IPS-NIHi11 (cell line): Measurements from ENCODE around the gene KCNQ1.
"Not testable (repeated sequence)": the region's sequence is repeated elsewhere in the genome, so short reads cannot be mapped to it uniquely, and the experiment has no call there.

Experiments
- DNase-seq: peaks from one replicate; pipeline ENCODE4 v3.0.0; 2012; ENCODE audit warnings: mixed read lengths, low spot score

KCNQ1 gene

GRCh38 chr11:2474059-2474901, 29.5 kb downstream of the KCNQ1 start:
- no peak for DNase-seq

DNA sequence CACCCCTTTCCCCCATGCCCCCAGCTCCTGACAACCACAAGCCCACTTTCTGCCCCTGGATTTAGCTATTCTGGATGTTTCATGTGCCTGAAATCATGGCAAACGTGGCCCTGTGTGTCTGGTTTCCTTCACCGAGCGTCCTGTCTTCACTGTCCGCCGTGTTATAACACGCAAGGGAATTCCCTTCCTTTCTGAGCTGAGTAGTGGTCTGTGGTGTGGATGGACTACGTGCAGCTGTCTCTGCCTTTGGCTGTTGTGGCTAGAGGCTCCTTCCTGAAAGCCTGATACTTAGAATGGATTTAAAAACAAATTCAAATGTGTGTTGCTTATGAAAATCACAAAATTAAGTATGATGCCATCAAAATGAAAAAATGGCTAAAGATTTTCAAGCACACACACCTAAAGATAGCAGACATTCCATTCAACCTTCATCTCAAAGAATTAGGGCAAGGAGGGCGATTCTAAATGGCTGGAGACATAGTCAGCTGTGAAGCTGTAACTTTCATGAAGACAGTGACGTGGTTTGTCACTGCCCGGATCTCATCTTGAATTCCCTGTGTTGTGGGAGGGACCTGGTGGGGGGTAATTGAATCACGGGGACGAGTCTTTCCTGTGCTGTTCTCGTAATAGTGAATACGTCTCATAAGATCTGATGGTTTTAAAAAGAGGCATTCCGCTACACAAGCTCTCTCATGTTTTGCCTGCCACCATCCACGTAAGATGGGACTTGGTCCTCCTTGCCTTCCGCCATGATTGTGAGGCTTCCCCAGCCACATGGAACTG, 30.5 kb downstream of the KCNQ1 start:
- DNase-seq, result no peak

- DNase-seq, result no peak
Measured at GRCh38 chr11:2477254-2477653, 32.4 kb downstream of the KCNQ1 start.

GRCh38 chr11:2477936-2478335, 33.1 kb downstream of the KCNQ1 start:
- DNase-seq, result no peak

DNA sequence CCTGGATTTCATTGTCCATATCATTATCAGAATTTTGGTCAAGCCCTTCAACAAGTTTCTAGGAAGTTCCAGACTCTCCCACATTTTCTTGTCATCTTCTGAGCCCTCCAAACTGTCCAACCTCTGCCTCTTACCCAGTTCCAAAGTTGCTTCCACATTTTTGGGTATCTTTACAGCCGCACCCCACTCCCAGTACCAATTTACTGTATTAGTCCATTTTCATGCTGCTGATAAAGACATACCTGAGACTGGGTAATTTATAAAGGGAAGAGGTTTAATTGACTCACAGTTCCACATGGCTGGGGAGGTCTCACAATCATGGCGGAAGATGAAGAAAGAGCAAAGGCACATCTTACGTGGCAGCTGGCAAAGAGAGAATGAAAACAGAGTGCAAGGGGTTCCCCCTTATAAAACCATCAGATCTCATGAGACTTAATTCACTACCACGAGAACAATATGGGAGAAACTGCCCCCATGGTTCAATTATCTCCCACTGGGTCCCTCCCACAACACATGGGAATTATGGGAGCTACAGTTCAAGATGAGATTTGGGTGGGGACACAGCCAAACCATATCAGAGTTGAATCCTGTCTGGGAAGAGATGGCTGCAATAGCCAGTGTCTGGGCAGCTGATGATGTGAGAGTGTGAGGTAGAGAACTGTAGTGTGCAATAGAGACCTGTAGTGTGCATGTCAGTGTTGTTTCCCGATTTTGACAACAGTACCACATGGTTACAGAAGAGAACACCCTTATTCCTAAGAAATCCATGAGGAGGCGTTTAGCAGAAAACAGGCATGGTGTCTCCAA, 35.5 kb downstream of the KCNQ1 start:
- DNase-seq, result not testable (repeated sequence)

GRCh38 chr11:2480874-2481220, 36.0 kb downstream of the KCNQ1 start:
- DNase-seq, result no peak

GRCh38 chr11:2481253-2481652, 36.4 kb downstream of the KCNQ1 start:
- DNase-seq, result no peak

DNA sequence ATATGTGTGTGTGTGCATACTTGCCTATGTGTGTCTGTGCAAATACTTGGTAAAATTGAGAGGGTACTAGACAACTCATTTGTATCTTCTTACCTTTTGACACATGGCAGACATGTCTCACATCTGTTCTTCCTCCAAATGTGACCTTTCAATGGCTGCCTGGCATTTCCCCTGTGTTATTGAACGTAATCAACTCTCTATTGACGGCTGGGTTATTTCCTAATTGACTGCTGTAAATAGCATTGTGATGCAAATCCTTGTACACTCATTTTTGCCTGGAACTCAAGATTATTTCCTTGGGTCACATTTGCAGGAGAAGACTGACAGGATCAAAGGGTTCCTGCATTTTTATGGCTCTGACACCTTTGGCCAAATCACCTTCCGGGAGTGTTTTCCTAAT, 37.4 kb downstream of the KCNQ1 start:
- DNase-seq, result no peak

DNA sequence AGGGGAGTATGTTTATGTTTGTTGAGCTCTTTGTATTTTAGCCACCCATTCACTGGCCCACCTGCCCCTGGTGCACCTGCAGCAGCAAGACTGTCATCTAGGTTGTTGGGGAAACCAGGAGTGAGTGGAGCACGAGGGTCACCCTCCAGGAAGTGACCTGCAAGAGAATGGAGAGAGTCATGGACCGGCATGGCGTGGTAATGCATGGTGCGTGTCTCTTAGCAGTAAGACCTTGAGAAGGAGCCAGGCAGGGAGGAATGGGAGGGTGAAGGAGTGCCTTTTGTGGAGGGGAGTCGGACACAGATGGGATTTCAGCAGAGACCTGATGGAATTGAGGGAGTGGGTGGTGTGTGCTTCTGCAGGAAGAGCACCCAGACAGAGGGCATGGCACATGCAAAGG, 37.9 kb downstream of the KCNQ1 start:
- no peak for DNase-seq

GRCh38 chr11:2483426-2483825, 38.6 kb downstream of the KCNQ1 start:
- no peak for DNase-seq

DNA sequence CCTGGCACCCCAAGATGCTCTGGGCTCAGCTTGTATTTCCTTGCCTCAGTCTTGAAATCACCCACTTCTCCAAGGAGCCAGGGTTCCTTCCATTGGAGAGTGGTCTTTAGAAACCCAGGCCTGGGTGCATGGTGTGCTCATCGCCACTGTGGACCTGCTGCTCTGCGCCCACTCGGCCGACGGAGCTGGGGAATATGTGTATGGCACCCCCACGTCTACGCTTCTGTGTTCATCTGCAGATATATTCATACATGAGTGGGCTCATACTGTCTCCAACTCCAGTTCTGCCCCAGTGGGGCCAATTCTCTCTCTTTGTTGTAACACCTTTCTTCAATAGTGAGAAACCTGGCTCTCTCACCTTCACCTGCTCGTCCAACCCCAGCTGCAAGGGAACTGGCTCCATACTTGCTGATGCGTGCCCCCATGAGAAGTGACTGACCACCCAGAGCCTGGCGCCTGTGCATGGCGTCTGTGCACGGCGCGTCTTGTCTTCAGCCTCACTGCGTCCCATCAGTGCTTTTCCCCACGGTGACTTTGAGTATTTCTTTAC, 39.8 kb downstream of the KCNQ1 start:
- no peak for DNase-seq

- no peak for DNase-seq
Measured at GRCh38 chr11:2488004-2488403, 43.2 kb downstream of the KCNQ1 start.

GRCh38 chr11:2489083-2489482, 44.3 kb downstream of the KCNQ1 start:
- no peak for DNase-seq

DNA sequence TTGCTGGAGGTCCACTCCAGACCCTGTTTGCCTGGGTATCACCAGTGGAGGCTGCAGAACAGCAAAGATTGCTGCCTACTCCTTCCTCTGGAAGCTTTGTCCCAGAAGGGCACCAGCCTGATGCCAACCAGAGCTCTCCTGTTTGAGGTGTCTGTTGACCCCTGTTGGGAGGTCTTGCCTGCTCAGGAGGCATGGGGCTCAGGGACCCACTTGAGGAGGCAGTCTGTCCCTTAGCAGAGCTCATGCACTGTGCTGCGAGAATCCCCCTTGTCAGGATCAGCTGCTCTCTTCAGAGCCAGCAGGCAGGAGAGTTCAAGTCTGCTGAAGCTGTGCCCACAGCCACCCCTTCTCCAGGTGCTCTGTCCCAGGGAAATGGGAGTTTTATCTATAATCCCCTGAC, 53.1 kb downstream of the KCNQ1 start:
- DNase-seq, result not testable (repeated sequence)

GRCh38 chr11:2498750-2499149, 53.9 kb downstream of the KCNQ1 start:
- no peak for DNase-seq

- DNase-seq, result no peak
Measured at GRCh38 chr11:2507212-2507901, 62.5 kb downstream of the KCNQ1 start.

GRCh38 chr11:2507945-2508749, 63.3 kb downstream of the KCNQ1 start:
- DNase-seq, result no peak

DNA sequence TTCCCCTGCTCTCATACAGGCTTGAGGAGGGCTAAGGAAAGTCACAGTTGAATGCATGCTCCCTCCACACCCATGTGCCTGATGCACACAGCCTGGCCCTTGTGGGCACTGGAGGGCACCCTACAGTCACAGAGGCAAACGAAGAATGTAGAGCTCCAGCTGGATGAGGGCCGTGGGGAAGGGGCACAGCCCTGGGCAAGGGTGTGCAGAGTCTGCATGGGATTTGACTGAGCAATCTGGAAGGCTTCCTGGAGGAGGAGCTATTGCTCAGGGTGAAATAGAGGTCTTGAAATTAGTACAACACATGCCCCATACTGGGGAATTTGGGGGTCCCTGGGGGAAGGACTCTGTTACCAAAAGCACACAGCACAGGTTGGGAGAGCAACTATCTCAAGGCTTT, 64.0 kb downstream of the KCNQ1 start:
- no peak for DNase-seq

DNA sequence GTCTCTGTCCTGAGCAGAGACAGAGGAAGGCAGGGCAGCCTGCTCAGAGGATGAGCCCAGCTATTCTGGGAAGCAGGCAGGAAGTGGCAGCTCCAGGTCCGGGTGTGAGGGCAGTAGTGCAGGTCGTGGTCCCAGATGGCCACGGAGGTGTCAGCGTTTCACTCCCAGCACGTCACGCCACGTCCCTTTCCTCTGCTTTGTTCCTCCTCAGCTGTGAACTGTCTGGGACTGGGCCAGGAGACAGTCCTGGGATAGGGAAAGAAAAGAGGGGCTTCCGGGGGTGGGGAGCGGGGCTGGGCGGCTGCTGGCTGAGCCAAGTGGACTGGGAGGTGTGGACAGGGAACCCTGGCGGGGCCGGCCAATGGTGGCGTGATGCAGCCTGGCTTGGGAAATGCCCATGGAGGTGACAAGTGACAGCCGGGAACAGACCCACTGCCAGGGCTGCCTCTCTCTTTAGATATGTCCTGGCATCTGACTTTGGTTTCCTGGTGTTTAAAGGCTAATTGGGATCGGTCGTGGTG, 64.7 kb downstream of the KCNQ1 start:
- no peak for DNase-seq

DNA sequence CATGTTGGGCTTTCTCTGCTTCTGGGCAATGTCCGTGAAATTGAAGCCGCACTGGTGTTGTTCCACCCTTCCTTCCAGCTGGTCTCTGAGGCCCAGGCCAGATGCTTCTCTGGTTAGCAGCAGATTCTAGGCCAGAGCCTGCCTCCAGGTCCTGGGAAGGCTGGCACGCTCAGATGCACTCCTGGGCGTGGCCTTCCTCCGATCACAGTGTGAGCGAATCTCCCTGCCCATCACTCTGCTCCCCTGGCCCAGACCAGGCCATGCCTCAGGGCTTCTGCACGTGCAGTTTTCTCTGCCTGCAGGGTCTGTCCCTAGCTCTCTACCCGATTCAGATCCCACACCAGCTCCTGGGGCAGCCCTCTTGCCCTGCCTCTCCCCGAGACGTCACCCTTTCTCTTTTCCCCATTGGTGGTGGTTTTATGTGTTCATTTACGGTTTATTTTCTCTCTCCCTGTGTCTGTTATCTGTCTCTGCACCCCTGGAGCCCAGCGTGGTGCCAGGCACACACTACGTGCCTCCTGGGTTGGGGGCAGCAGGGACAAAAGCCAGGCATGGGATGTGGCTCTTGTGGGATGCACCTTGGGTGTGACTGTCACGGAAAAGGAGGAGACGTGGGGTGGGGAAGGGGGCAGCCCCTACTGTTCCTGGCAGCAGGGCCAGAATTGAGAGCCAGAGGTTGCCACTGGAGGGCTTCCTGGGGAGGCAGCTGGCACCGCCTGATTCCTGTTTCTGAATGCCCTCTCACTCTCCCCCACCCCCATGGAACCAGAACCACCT, 66.0 kb downstream of the KCNQ1 start:
- no peak for DNase-seq
